Tibial artery (tissue), 4 donors: ENCODE measurements around the gene TEAD3.

Experiments used
- DNase-seq, 2 donors: peaks; one replicate each; pipeline ENCODE4 v3.0.0-alpha.2; 2019
- H3K27ac ChIP-seq, 2 donors: fragments of 200-600 bp; sonication (generic) in 1 of 2; 1 replicate in 1 of 2; 2 replicates in 1 of 2; pipeline ENCODE4 v1.5.1; 2018 to 2019; ENCODE audit warnings: mild to moderate bottlenecking in 1 of 2
- H3K27me3 ChIP-seq, 2 donors: fragments of 200-600 bp; sonication (generic) in 1 of 2; one replicate each; pipeline versions ENCODE4 v1.5.1 to v1.6.0; 2016 to 2019
- H3K36me3 ChIP-seq, 3 donors: fragments of 200-600 bp; sonication (generic) in 2 of 3; one replicate each; pipeline ENCODE4 v1.5.1; 2016 to 2019; ENCODE audit warnings: mild to moderate bottlenecking in 2 of 3
- H3K4me1 ChIP-seq, 4 donors: fragments of 200-600 bp; sonication (generic) in 2 of 4; 1 replicate in 3 of 4; 2 replicates in 1 of 4; pipeline ENCODE4 v1.5.1; 2016 to 2019
- H3K4me3 ChIP-seq, 2 donors: fragments of 200-600 bp; sonication (generic) in 1 of 2; 1 replicate in 1 of 2; 2 replicates in 1 of 2; pipeline ENCODE4 v1.5.1; 2018 to 2019; ENCODE audit warnings: mild to moderate bottlenecking in 2 of 2
- H3K9me3 ChIP-seq, 3 donors: fragments of 200-600 bp; sonication (generic) in 1 of 3; one replicate each; pipeline ENCODE4 v1.5.1; 2016 to 2019
- intact Hi-C: fragments of 100-400 bp; cut with DNase I; formaldehyde crosslinking; loops from one replicate; pipeline ENCODE4 v1.15.0; 2023; ENCODE audit warnings: low total_unique reads
- TF ChIP-seq, protein P1 (sequence below), 2 experiments: fragments of 200-600 bp in 1 of 2; fragments of 450-650 bp in 1 of 2; IDR thresholded peaks; one replicate each; pipeline ENCODE4 v1.5.1; 2017 to 2019; ENCODE audit warnings: antibody characterized with exemption in 2 of 2, mild to moderate bottlenecking in 1 of 2, moderate library complexity in 1 of 2

Gene TEAD3

DNA sequence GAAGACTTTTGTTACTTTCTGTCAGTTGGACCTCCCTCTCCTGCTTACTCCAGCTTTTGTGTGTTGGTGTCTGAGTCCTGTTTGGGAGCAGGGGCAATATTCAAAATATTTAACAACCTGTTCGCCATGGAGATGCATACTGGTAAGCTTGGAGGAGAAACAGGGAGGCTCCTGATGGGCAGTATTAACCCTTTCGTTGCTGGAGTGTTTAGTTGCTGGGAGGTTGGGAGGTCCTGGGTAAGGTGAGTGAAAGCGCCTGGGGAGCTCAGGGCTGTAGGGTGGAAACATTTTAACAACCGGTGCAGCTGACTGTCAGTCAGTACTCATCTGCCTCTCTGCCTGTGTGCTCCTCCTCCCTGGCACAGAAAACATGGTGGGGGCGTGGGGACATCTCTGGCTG is 11.7 kb upstream of the TEAD3 start:
- peaks cover 0 to 17% (median 8%) of the 10 kb centered on the region in 4 donors for H3K4me1 ChIP-seq
- no peak overlapping the region for H3K27ac ChIP-seq
- H3K9me3 ChIP-seq = no peaks in the 10 kb centered on the region
- no peak for DNase-seq
- intact Hi-C loops = no loop called here
- peaks cover 3 to 96% of the 10 kb centered on the region in 2 donors for H3K27me3 ChIP-seq
- TF ChIP-seq, protein P1, sequence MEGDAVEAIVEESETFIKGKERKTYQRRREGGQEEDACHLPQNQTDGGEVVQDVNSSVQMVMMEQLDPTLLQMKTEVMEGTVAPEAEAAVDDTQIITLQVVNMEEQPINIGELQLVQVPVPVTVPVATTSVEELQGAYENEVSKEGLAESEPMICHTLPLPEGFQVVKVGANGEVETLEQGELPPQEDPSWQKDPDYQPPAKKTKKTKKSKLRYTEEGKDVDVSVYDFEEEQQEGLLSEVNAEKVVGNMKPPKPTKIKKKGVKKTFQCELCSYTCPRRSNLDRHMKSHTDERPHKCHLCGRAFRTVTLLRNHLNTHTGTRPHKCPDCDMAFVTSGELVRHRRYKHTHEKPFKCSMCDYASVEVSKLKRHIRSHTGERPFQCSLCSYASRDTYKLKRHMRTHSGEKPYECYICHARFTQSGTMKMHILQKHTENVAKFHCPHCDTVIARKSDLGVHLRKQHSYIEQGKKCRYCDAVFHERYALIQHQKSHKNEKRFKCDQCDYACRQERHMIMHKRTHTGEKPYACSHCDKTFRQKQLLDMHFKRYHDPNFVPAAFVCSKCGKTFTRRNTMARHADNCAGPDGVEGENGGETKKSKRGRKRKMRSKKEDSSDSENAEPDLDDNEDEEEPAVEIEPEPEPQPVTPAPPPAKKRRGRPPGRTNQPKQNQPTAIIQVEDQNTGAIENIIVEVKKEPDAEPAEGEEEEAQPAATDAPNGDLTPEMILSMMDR (IDR thresholded peaks at IDR 0.05) = no peak
- H3K4me3 ChIP-seq = no peak overlapping the region
- no peaks in the 10 kb centered on the region for H3K36me3 ChIP-seq

DNA sequence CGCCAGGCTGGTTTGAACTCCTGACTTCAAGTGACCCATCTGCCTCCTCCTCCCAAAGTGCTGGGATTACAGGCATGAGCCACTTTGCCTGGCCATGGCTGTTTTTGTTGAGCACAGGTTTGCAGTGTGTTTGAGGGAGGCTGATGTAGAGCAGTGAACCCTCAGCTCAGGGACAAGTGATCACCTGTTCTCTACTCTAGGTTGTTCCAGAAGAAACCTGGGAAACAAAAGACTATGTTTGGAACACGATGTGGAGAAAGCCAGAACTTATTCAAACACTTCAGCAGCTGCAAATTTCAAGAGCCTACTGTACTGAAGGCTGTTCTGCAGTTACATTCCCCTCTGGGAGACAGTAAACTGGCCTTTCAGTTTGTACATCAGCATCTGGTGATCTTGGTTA is 11.1 kb upstream of the TEAD3 start:
- intact Hi-C loops = no loop called here
- no peaks in the 10 kb centered on the region for H3K9me3 ChIP-seq
- TF ChIP-seq, protein P1 (IDR thresholded peaks at IDR 0.05) = no peak
- H3K4me1 ChIP-seq = peaks cover 0 to 17% (median 8%) of the 10 kb centered on the region in 4 donors
- no peak overlapping the region for H3K27ac ChIP-seq
- H3K27me3 ChIP-seq = peaks cover 3 to 93% of the 10 kb centered on the region in 2 donors
- DNase-seq = no peak
- H3K4me3 ChIP-seq = no peak overlapping the region
- H3K36me3 ChIP-seq = no peaks in the 10 kb centered on the region

DNA sequence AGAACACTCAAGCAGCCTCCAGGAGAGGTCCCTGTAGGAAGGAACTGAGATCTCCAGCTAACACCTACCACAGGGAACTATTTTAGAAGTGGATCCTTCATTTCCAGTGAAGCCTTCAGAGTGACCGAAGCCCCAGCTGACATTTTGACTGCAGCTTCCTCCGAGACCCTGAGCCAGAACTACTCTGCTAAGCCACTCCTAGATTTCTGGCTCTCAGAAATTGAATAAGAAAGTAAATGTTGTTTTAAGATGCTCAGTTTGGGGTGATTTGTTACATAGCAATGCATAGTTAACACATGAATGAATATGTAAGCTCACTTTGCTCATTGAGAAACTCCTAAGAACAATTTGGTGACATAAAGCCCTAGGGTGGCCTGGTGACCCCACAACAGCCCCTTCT is 10.3 kb upstream of the TEAD3 start:
- H3K4me3 ChIP-seq = no peak overlapping the region
- TF ChIP-seq, protein P1 (IDR thresholded peaks at IDR 0.05) = no peak
- intact Hi-C loops = no loop called here
- no peak for DNase-seq
- H3K36me3 ChIP-seq = no peaks in the 10 kb centered on the region
- H3K27ac ChIP-seq = no peak overlapping the region
- peaks cover 3 to 90% of the 10 kb centered on the region in 2 donors for H3K27me3 ChIP-seq
- no peaks in the 10 kb centered on the region for H3K9me3 ChIP-seq
- H3K4me1 ChIP-seq = peaks cover 0 to 17% (median 8%) of the 10 kb centered on the region in 4 donors

DNA sequence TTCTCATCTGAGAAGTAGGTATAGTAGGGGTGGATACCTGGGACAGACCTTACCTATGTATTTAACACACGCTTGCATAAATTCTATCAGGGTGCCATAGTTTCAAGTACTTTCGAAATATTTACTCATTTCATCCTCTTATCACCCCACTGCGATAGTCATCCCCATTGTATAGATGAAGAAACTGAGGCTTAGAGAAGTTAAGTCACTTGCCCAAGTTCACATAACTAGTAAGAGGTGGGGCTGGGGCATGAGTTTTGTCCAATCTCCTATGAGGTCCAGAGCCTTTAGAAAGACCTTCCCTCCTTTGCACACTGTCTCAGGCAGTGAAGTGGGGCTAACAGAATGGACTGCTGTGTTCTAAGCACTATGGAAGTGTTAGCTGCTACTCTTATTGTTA is 9.7 kb upstream of the TEAD3 start:
- Histone ChIP-seq H3K9me3 (no peaks in the 10 kb centered on the region), H3K4me3 (no peak overlapping the region), H3K36me3 (no peaks in the 10 kb centered on the region), H3K27ac (no peak overlapping the region), H3K4me1 (peaks cover 0 to 11% (median 1%) of the 10 kb centered on the region in 4 donors), H3K27me3 (peaks cover 0 to 84% of the 10 kb centered on the region in 2 donors)
- intact Hi-C loops = no loop called here
- TF ChIP-seq, protein P1 (IDR thresholded peaks at IDR 0.05) = no peak
- DNase-seq = no peak

GRCh38 chr6:35505999-35506412 is 9.1 kb upstream of the TEAD3 start:
- DNase-seq = no peak
- Histone ChIP-seq H3K27me3 (peaks cover 0 to 78% of the 10 kb centered on the region in 2 donors), H3K27ac (no peak overlapping the region), H3K4me3 (no peak overlapping the region), H3K36me3 (no peaks in the 10 kb centered on the region), H3K4me1 (peaks cover 0 to 8% (median 0%) of the 10 kb centered on the region in 4 donors), H3K9me3 (no peaks in the 10 kb centered on the region)
- TF ChIP-seq, protein P1 (IDR thresholded peaks at IDR 0.05) = no peak
- intact Hi-C loops = no loop called here

- Histone ChIP-seq H3K9me3 (no peaks in the 10 kb centered on the region), H3K4me3 (no peak overlapping the region), H3K27ac (no peak overlapping the region), H3K27me3 (peaks cover 0 to 54% of the 10 kb centered on the region in 2 donors), H3K36me3 (no peaks in the 10 kb centered on the region), H3K4me1 (peaks cover 0 to 15% (median under 1%) of the 10 kb centered on the region in 4 donors)
- no peak for DNase-seq
- intact Hi-C loops = no loop called here
- TF ChIP-seq, protein P1 (IDR thresholded peaks at IDR 0.05) = no peak
Observed at GRCh38 chr6:35503534-35503933, 6.7 kb upstream of the TEAD3 start.
